Measurements from ENCODE around the gene DESI2.
"Not testable (repeated sequence)": the region's sequence is repeated elsewhere in the genome, so short reads cannot be mapped to it uniquely, and the experiment has no call there.

The DESI2 gene

GRCh38 chr1:244709076-244709475 lies 56.1 kb downstream of the DESI2 start:
- DNase-seq: no peak

- DNase-seq: no peak
Measured at GRCh38 chr1:244709476-244710368, 56.8 kb downstream of the DESI2 start.

DNA sequence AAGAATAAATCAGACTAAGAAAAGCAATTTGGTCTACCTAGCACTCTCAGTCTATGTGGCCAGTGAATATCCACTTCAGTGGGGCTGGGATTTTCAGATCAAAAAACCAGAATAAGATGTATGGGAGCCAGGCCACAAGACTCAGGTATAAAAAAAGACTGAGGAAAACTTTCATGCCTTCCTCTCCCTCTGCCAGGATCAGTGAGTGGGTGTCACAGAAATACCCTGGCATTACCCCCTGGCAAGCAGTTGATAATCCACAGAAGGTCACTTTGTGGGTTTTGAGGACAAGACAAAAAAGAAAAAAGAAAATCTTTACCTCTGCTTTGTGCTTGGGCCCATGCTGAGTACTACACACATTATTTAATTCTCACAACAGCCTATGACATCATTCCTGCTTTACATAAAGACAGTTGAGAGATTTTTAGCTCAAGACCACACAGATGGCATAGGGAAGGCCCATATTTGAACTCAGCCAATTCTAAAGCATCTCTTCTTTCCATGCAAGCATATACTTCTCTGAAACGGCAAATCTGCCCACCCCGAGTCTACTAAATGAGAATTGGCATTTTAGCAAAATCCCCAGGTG lies 57.6 kb downstream of the DESI2 start:
- no peak for DNase-seq

DNA sequence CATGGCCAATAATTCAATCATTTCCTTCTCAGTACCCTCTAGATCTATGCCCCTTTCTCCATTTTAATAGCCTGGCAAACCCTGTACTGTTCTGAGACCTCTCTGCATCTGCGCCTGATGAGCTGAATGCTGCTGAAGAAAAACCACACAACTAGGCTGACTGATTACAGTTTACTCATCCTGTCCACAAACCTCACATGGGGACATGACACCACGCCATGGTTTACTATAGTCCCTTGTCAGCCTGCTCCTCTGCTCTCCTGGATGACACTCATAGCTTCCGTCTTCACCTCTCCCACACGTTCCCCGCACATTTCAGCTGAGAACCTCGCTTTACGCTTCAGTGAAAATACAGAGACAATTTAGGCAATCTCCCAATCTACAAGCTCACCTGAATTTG lies 59.7 kb downstream of the DESI2 start:
- DNase-seq: no peak

DNA sequence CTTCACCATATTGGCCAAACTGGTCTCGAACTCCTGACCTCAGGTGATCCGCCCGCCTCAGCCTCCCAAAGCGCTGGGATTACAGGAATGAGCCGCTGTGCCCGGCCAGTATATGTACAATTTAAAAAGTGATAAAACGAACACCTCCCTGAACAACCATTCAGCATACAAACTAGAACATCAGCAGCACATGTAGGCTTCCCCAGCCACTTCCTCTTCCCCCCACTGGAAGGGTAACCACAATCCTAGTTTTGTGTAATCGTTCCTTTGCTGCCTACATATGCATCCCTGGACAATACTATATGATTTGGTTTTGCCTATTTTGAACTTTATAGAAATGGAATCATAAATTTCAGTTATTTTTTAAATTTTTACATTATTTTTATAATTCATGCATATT lies 60.4 kb downstream of the DESI2 start:
- no peak for DNase-seq

DNA sequence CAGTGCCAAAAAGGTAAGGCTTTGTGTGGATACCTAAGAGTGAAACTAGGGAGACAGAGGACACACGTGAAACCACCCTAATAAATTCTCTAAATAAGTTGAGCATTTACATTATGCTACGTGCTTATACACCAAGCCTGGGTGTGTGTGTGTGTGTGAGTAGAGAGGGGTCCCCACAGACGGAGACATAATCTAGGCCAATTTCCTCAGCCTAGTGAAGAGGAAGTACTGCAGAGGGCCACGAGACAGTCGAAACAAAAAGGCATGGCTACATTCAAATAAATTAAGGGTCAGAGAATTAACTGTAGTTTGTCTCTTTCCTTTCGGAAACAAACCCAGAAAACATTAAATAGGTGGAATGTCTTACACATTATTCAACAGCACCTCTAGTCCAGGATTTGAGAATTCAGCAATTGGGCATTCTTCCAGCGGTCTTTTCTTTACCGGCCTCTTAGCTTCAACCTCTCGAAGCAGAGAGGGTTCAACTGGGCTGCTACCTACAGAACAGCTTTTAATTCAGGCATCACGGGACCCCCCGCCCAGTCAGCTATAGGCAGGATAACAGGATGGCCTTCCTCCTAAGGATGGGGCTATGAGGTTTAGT lies 75.0 kb downstream of the DESI2 start:
- no peak for DNase-seq

- peak; percentile 64 for DNase-seq
Measured at GRCh38 chr1:244730153-244730933, 77.4 kb downstream of the DESI2 start.

- DNase-seq: no peak
Measured at GRCh38 chr1:244730934-244731434, 78.1 kb downstream of the DESI2 start.

DNA sequence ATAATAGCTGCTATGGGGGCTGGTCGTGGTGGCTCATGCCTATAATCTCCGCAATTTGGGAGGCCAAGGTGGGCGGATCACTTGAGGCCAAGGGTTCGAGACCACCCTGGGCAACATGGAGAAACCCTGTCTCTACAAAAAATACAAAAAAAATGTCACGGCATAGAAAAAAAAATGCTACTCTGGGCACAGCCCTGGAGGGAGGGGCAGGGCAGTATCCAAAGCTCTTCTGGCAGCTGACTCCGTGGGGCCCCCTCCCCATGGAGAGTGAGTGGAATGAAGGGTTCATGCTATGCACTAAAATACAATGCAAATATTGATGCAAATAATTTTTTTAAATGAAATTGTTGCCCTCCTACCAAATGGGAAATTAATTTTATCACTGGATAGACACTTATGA lies 78.7 kb downstream of the DESI2 start:
- DNase-seq: no peak

- DNase-seq: no peak
Measured at GRCh38 chr1:244732851-244733450, 80.0 kb downstream of the DESI2 start.

GRCh38 chr1:244735404-244735803 lies 82.5 kb downstream of the DESI2 start:
- no peak for DNase-seq

- DNase-seq: no peak
Measured at GRCh38 chr1:244735876-244736561, 83.1 kb downstream of the DESI2 start.

GRCh38 chr1:244739140-244739539 lies 86.2 kb downstream of the DESI2 start:
- DNase-seq: not testable (repeated sequence)

GRCh38 chr1:244740027-244740617 lies 87.2 kb downstream of the DESI2 start:
- DNase-seq: not testable (repeated sequence)

- DNase-seq: no peak
Measured at GRCh38 chr1:244741692-244742091, 88.8 kb downstream of the DESI2 start.

GRCh38 chr1:244749230-244750016 lies 96.5 kb downstream of the DESI2 start:
- no peak for DNase-seq

DNA sequence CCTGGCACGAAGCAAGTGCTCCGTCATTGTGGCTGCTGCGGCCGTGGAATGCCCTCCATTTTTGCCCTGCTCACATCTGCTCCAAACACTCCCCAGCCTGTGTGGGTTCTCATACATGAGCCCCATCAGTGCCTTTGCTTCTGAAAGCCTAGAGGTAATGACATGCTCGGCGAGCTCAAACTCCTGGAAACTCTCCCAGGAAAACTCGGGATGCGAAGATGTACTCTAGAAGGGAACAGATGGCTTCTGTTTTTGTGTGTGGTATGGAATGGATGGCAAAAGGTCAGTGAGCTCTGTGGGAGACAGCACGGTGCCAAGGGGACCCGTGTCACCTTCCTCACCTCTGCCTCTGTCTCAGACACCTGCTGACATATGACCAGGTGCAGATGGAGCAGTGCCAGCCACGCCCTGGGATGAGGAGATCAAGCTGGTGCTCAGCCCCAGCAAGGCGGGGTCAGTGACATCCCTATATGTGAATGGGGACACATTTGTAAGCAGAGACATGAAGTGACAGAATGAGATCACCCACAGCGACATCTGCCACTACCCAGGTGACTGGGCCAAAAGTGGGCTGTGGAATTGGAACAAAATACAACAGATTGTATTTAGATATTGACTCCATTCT lies 98.5 kb downstream of the DESI2 start:
- DNase-seq: no peak

GRCh38 chr1:244755673-244756072 lies 102.7 kb downstream of the DESI2 start:
- no peak for DNase-seq

- no peak for DNase-seq
Measured at GRCh38 chr1:244757091-244757939, 104.4 kb downstream of the DESI2 start.
